ENCODE results near the gene AMER1.

GRCh38 chrX:64205735-64206501 is 410 bp upstream of the AMER1 start:
- no peak for TF ChIP-seq FOXK1 (CRISPR knock-in tag; IDR thresholded peaks at IDR 0.05; ENCODE audit: borderline replicate concordance)
- no peak for TF ChIP-seq SMARCA4 (IDR thresholded peaks at IDR 0.05)
- TF ChIP-seq TRIM28 (IDR thresholded peaks at IDR 0.05): no peak
- TF ChIP-seq NR3C1 (CRISPR knock-in tag; IDR thresholded peaks at IDR 0.05): no peak
- TF ChIP-seq CHCHD3 (CRISPR knock-in tag; IDR thresholded peaks at IDR 0.05): no peak

Data from K562 (cell line).